Upper lobe of left lung (tissue), 4 donors: ENCODE results near the gene ANKRD11.

Source experiments
- CTCF ChIP-seq, 6 experiments: fragments of 450-650 bp in 4 of 6; fragments of 200-600 bp in 2 of 6; sonication (generic) in 2 of 6; IDR thresholded peaks; one replicate each; pipeline ENCODE4 v1.5.1; 2016 to 2019; ENCODE audit warnings: antibody characterized with exemption in 6 of 6
- POLR2A ChIP-seq, 4 donors: fragments of 450-650 bp; IDR thresholded peaks; one replicate each; pipeline ENCODE4 v1.5.1; 2016 to 2017; ENCODE audit warnings: antibody characterized with exemption in 4 of 4, mild to moderate bottlenecking in 2 of 4

GRCh38 chr16:89536886-89537548, 46.7 kb upstream of the ANKRD11 start:
- no peak for TF ChIP-seq CTCF (IDR thresholded peaks at IDR 0.05)
- TF ChIP-seq POLR2A (IDR thresholded peaks at IDR 0.05) = no peak
